ENCODE measurements around the gene PLCG2. TPM values are rescaled to one million over a fixed set of nuclear protein-coding genes. Genes with fewer than 3 reads are reported as not detected.

The PLCG2 gene
- total and polyA plus RNA-seq, 2 of the 8 experiments (the other 6 are each of a cell fraction or from before 2014, with no cell fraction given), result 6.1 to 6.9 TPM

DNA sequence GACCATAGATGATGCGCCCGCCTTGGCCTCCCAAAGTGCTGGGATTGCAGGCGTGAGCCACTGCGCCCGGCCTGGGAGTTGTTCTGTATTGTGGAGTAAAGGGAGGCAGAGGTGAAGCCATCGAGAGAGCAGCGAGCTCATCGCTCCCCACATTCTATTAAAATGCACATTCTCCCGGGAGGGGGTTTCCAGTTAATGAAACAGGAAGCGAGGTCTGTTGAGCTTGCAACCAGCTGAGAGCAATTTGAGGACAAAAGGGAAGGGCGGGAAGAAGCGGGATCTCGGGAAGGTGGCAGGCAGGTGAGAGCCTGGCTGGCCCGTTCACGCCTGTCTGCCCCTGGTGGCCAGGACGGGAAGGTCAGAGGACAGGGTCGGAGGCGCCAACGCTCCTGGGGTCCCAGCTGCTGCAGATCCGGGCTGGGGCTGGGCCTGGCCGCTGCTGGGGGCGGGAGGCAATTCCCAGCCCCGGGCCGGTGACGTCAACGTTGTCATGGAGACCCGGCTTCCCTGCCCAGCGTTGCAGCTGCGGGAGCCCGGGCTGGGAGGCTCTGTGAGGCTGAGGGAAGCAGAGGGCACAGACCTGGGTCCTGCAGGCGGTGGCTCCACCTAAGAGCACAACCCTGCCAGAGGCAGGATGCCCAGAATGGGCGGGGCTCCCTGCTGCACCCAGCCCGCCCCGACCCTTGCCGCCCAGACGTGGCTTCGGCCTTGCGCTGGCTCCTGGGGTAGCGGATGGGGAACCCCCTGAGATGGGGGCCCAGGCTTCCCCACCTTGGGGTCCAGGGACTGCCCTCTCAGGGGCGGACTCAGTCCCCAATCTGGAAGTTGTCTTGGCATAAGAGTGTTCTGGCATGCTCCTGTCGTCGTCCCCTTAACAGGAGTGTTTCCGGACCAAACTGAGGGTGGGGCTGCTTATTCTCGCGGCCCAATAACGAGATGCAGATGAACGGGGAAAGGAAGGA, 48.7 kb upstream of the PLCG2 start:
- ChIA-PET CTCF (ENCODE audit: partially characterized antibody) (interaction anchor here (0.6 to 4.1 kb wide), 39 partner anchors 8 to 525 kb away, joined by 3 to 48 read pairs (median 4); no protein-coding TSS in a partner anchor), POLR2A (ENCODE audit: partially characterized antibody) (interaction anchor here (0.7 to 2.1 kb wide), 12 partner anchors 10 to 344 kb away, joined by 3 to 11 read pairs (median 3); partner anchors contain the start of gene CMIP)
- DNase-seq (ENCODE audit: low read depth in 1 of 2, low spot score in 2 of 2) (peak; percentile 99), FAIRE-seq (peak; percentile 73)
- no peak overlapping the region for H2BK20ac ChIP-seq (ENCODE audit: low read length)
- H3K79me1 ChIP-seq (ENCODE audit: low read depth, low read length), result no peaks in the 10 kb centered on the region
- H2AFZ ChIP-seq (ENCODE audit: low read length), result peak overlapping the region; percentile 85; the same call in 1 of the 2 replicates
- H2BK5ac ChIP-seq (ENCODE audit: low read depth, low read length), result peak overlapping the region; percentile 40; the same call in 1 of the 2 replicates
- no peak overlapping the region for H3K56ac ChIP-seq (replicated peaks; ENCODE audit: insufficient read length, low read depth, low read length)
- H2BK12ac ChIP-seq (ENCODE audit: low read depth, low read length), result no peak overlapping the region
- no peak overlapping the region for H4K91ac ChIP-seq (replicated peaks; ENCODE audit: insufficient read length, low read length)
- peak overlapping the region; percentile 7 to 55 (median 34); a peak in 6 of 8 replicates for H3K4me3 ChIP-seq (ENCODE audit: extremely low read depth in 1 of 4, insufficient read depth in 2 of 4, low read depth in 3 of 4, low read length in 4 of 4)
- peak overlapping the region in 2 of 4 experiments; percentile 62 to 65; a peak in 4 of 7 replicates for H3K9ac ChIP-seq (replicated peaks in 1 of 4; ENCODE audit: extremely low read depth in 1 of 4, low read depth in 3 of 4, low read length in 3 of 4)
- H3K27me3 ChIP-seq (replicated peaks in 1 of 4; ENCODE audit: control insufficient read depth in 3 of 4, extremely low read depth in 1 of 4, insufficient read depth in 3 of 4, low read length in 3 of 4), result no peaks in the 10 kb centered on the region
- peak overlapping the region; percentile 80 for H3K27ac ChIP-seq (ENCODE audit: low read depth, low read length)
- H2BK120ac ChIP-seq (replicated peaks; ENCODE audit: low read depth, low read length), result no peak overlapping the region
- no peak overlapping the region for H3K4ac ChIP-seq (replicated peaks; ENCODE audit: insufficient read length, low read depth, low read length)
- H2AK5ac ChIP-seq (ENCODE audit: low read depth, low read length), result no peak overlapping the region
- whole genome bisulfite sequencing, 2 experiments (ENCODE audit: extremely low coverage in 1 of 2, insufficient coverage in 1 of 2, insufficient read length in 1 of 2, insufficient replicate concordance in 2 of 2, low coverage in 1 of 2, low lambda C conversion rate in 2 of 2, missing lambda C conversion rate in 1 of 2), result 7% methylated on average over 47 of the region's 47 CpGs; no CpG with 5 or more reads in 1 of the 2 experiments
- H3K23ac ChIP-seq (ENCODE audit: insufficient read length), result no peak overlapping the region
- peaks cover 0 to 3% of the 10 kb centered on the region in 2 experiments for H4K20me1 ChIP-seq (replicated peaks in 1 of 2; ENCODE audit: control insufficient read depth in 1 of 2, insufficient read depth in 2 of 2, low read length in 2 of 2)
- H3K23me2 ChIP-seq (ENCODE audit: low read depth, low read length), result peaks cover 5% of the 10 kb centered on the region; the same call in 1 of the 2 replicates
- peak overlapping the region; percentile 5; the same call in 1 of the 2 replicates for H4K8ac ChIP-seq (ENCODE audit: extremely low read depth, insufficient read depth, low read length)
- H2BK15ac ChIP-seq (ENCODE audit: low read length), result no peak overlapping the region
- no peaks in the 10 kb centered on the region for H3K79me2 ChIP-seq (ENCODE audit: control insufficient read depth in 1 of 2, insufficient read depth in 2 of 2, low read length in 2 of 2)
- H3K14ac ChIP-seq (ENCODE audit: insufficient read length), result no peak overlapping the region
- H3K4me1 ChIP-seq (replicated peaks in 1 of 4; ENCODE audit: control insufficient read depth in 3 of 4, insufficient read depth in 4 of 4, low read length in 3 of 4), result peaks cover 0 to 7% (median 4%) of the 10 kb centered on the region in 4 experiments; a peak in 5 of 7 replicates
- H3K18ac ChIP-seq (ENCODE audit: extremely low read depth, low read length), result peak overlapping the region; percentile 55
- no peaks in the 10 kb centered on the region for H3K9me3 ChIP-seq (ENCODE audit: insufficient read depth in 2 of 2, low read depth in 1 of 2, low read length in 1 of 2)
- H4K5ac ChIP-seq (ENCODE audit: insufficient read length, low read depth, low read length), result no peak overlapping the region
- H3K36me3 ChIP-seq (ENCODE audit: control insufficient read depth in 2 of 4, insufficient read depth in 4 of 4, low read length in 3 of 4), result no peaks in the 10 kb centered on the region
- peak overlapping the region; percentile 55 to 85 for H3K4me2 ChIP-seq (ENCODE audit: insufficient read depth in 1 of 2, low read depth in 2 of 2, low read length in 2 of 2)
- peak; percentile 88 for TF ChIP-seq CREB1 (IDR thresholded peaks at IDR 0.05)
- peak in 1 of 2 experiments; percentile 78; a peak in 2 of 4 replicates for TF ChIP-seq SIN3A (conservative IDR thresholded peaks at IDR 0.05 in 1 of 2, IDR thresholded peaks at IDR 0.05 in 1 of 2; ENCODE audit: low read depth in 1 of 2, low read length in 2 of 2)
- no peak for TF ChIP-seq MAFK (IDR thresholded peaks at IDR 0.05; ENCODE audit: low read depth, low read length)
- peak in 1 of 2 experiments; percentile 34; a peak in 1 of 4 replicates for TF ChIP-seq HDAC2 (IDR thresholded peaks at IDR 0.05; ENCODE audit: borderline replicate concordance in 1 of 2, low read depth in 2 of 2, low read length in 2 of 2)
- TF ChIP-seq BRCA1 (IDR thresholded peaks at IDR 0.05; ENCODE audit: low read depth, low read length), result no peak
- TF ChIP-seq PHF8 (conservative IDR thresholded peaks at IDR 0.05; ENCODE audit: low read depth, low read length), result peak; percentile 9; the same call in 1 of the 2 replicates
- no peak for TF ChIP-seq SUZ12 (IDR thresholded peaks at IDR 0.05; ENCODE audit: low read length)
- TF ChIP-seq KDM1A (IDR thresholded peaks at IDR 0.05; ENCODE audit: borderline replicate concordance, low read length), result no peak; the same call in 1 of the 2 replicates
- TF ChIP-seq RBBP5 (IDR thresholded peaks at IDR 0.05; ENCODE audit: borderline replicate concordance, low read depth, low read length), result 0 out of 2 replicates have a peak, but pooled peaks have one; percentile 6
